Activated naive CD8-positive, alpha-beta T cell treated with anti-CD3 and anti-CD28 coated beads, Interleukin-2, amount 50 U/mL, for 24 hours (primary cell): ENCODE data around the gene ARHGAP29.
"Not testable (repeated sequence)": the region's sequence is repeated elsewhere in the genome, so short reads cannot be mapped to it uniquely, and the experiment has no call there.

ENCODE experiments used
- ATAC-seq: fragments of 150-1000 bp; cut with Tn5 transposase; one replicate; pipeline ENCODE4 v1.10.0; 2021
- DNase-seq: peaks from one replicate; pipeline ENCODE4 v3.0.0; 2021
- H3K27ac Mint-ChIP-seq: one replicate; pipeline ENCODE4 v1.8.0; 2021; ENCODE audit warnings: mild to moderate bottlenecking, mixed read lengths
- H3K27me3 Mint-ChIP-seq: one replicate; pipeline ENCODE4 v1.8.0; 2021; ENCODE audit warnings: mixed read lengths
- H3K36me3 Mint-ChIP-seq: one replicate; pipeline ENCODE4 v1.8.0; 2021; ENCODE audit warnings: low read depth, mixed read lengths
- H3K4me1 Mint-ChIP-seq: one replicate; pipeline ENCODE4 v1.8.0; 2021; ENCODE audit warnings: mixed read lengths
- H3K4me3 Mint-ChIP-seq: one replicate; pipeline ENCODE4 v1.8.0; 2021; ENCODE audit warnings: mild to moderate bottlenecking, moderate library complexity, mixed read lengths
- H3K9me3 Mint-ChIP-seq: one replicate; pipeline ENCODE4 v1.8.0; 2021; ENCODE audit warnings: mixed read lengths

ARHGAP29 gene

GRCh38 chr1:94149166-94149565, 88.2 kb downstream of the ARHGAP29 start:
- not testable (repeated sequence) for DNase-seq, ATAC-seq, H3K36me3 Mint-ChIP-seq, H3K27me3 Mint-ChIP-seq, H3K4me1 Mint-ChIP-seq, H3K9me3 Mint-ChIP-seq, H3K4me3 Mint-ChIP-seq, H3K27ac Mint-ChIP-seq

- Mint-ChIP-seq H3K9me3 (no peaks in the 10 kb centered on the region), H3K27ac (no peak overlapping the region)
Observed at GRCh38 chr1:94146273-94146672, 91.1 kb downstream of the ARHGAP29 start.

DNA sequence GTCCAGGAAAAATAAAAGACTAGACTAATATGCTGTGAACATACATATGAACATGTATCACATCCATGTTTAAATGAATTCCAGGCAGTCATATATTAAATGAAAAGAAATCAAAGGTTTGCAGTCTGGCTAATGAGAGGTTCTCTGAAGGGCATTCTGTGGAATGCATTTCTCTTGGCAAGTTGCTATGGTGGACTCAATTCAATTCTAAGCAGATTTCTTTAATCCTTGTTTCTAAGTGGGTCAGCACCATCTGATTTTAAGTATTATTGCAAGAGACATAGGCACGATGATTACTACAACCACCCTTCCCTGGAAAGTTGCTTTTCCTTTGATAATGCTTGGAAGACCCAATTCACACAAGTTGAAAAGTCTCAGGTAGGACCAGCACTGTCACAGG, 92.5 kb downstream of the ARHGAP29 start:
- Mint-ChIP-seq H3K4me3 (no peak overlapping the region), H3K4me1 (no peaks in the 10 kb centered on the region), H3K27me3 (no peaks in the 10 kb centered on the region), H3K9me3 (no peaks in the 10 kb centered on the region), H3K27ac (no peak overlapping the region), H3K36me3 (no peaks in the 10 kb centered on the region)
- DNase-seq (no peak), ATAC-seq (no peak)

More at GRCh38 chr1:94146273-94146672, 91.1 kb downstream of the ARHGAP29 start:
- no peaks in the 10 kb centered on the region for H3K27me3 Mint-ChIP-seq
- no peaks in the 10 kb centered on the region for H3K36me3 Mint-ChIP-seq
- H3K4me3 Mint-ChIP-seq: no peak overlapping the region
- no peak for DNase-seq
- H3K4me1 Mint-ChIP-seq: no peaks in the 10 kb centered on the region
- no peak for ATAC-seq

- ATAC-seq: no peak
- Mint-ChIP-seq H3K4me1 (no peaks in the 10 kb centered on the region), H3K27me3 (no peaks in the 10 kb centered on the region), H3K9me3 (no peaks in the 10 kb centered on the region), H3K4me3 (no peak overlapping the region), H3K36me3 (no peaks in the 10 kb centered on the region), H3K27ac (no peak overlapping the region)
- DNase-seq: no peak
Observed at GRCh38 chr1:94143809-94144176, 93.6 kb downstream of the ARHGAP29 start.

- Mint-ChIP-seq H3K4me1 (no peaks in the 10 kb centered on the region), H3K4me3 (no peak overlapping the region), H3K27ac (no peak overlapping the region), H3K9me3 (no peaks in the 10 kb centered on the region), H3K36me3 (no peaks in the 10 kb centered on the region), H3K27me3 (no peaks in the 10 kb centered on the region)
- ATAC-seq (no peak), DNase-seq (no peak)
Observed at GRCh38 chr1:94143173-94143808, 94.1 kb downstream of the ARHGAP29 start.

- Mint-ChIP-seq H3K4me1 (no peaks in the 10 kb centered on the region), H3K27ac (no peak overlapping the region), H3K36me3 (no peaks in the 10 kb centered on the region), H3K4me3 (no peak overlapping the region), H3K9me3 (no peaks in the 10 kb centered on the region), H3K27me3 (no peaks in the 10 kb centered on the region)
- DNase-seq (no peak), ATAC-seq (no peak)
Observed at GRCh38 chr1:94142583-94142982, 94.8 kb downstream of the ARHGAP29 start.

- no peak overlapping the region for H3K27ac Mint-ChIP-seq
- H3K4me3 Mint-ChIP-seq: no peak overlapping the region
- no peak for ATAC-seq
- no peaks in the 10 kb centered on the region for H3K36me3 Mint-ChIP-seq
- H3K4me1 Mint-ChIP-seq: no peaks in the 10 kb centered on the region
- H3K9me3 Mint-ChIP-seq: no peaks in the 10 kb centered on the region
- H3K27me3 Mint-ChIP-seq: no peaks in the 10 kb centered on the region
- DNase-seq: no peak
Observed at GRCh38 chr1:94142022-94142421, 95.4 kb downstream of the ARHGAP29 start.

GRCh38 chr1:94132111-94132510, 105.3 kb downstream of the ARHGAP29 start:
- H3K9me3 Mint-ChIP-seq: peaks cover 5% of the 10 kb centered on the region
- H3K4me1 Mint-ChIP-seq: no peaks in the 10 kb centered on the region
- no peaks in the 10 kb centered on the region for H3K36me3 Mint-ChIP-seq
- no peak for ATAC-seq
- H3K27ac Mint-ChIP-seq: no peak overlapping the region
- DNase-seq: no peak
- H3K4me3 Mint-ChIP-seq: no peak overlapping the region
- H3K27me3 Mint-ChIP-seq: no peaks in the 10 kb centered on the region

- no peak for ATAC-seq
- H3K36me3 Mint-ChIP-seq: no peaks in the 10 kb centered on the region
- no peak overlapping the region for H3K27ac Mint-ChIP-seq
- no peaks in the 10 kb centered on the region for H3K4me1 Mint-ChIP-seq
- H3K9me3 Mint-ChIP-seq: peaks cover 5% of the 10 kb centered on the region
- no peaks in the 10 kb centered on the region for H3K27me3 Mint-ChIP-seq
- H3K4me3 Mint-ChIP-seq: no peak overlapping the region
- no peak for DNase-seq
Observed at GRCh38 chr1:94130851-94131595, 106.4 kb downstream of the ARHGAP29 start.

- H3K27me3 Mint-ChIP-seq: peaks cover 6% of the 10 kb centered on the region
- no peak overlapping the region for H3K4me3 Mint-ChIP-seq
- no peaks in the 10 kb centered on the region for H3K4me1 Mint-ChIP-seq
- H3K36me3 Mint-ChIP-seq: no peaks in the 10 kb centered on the region
- no peaks in the 10 kb centered on the region for H3K9me3 Mint-ChIP-seq
- no peak overlapping the region for H3K27ac Mint-ChIP-seq
- DNase-seq: no peak
- no peak for ATAC-seq
Observed at GRCh38 chr1:94126651-94127050, 110.7 kb downstream of the ARHGAP29 start.

- Mint-ChIP-seq H3K9me3 (no peaks in the 10 kb centered on the region), H3K36me3 (no peaks in the 10 kb centered on the region), H3K27me3 (peaks cover 6% of the 10 kb centered on the region), H3K4me1 (no peaks in the 10 kb centered on the region), H3K4me3 (no peak overlapping the region), H3K27ac (no peak overlapping the region)
- DNase-seq (no peak), ATAC-seq (no peak)
Observed at GRCh38 chr1:94125551-94126514, 111.6 kb downstream of the ARHGAP29 start.

DNA sequence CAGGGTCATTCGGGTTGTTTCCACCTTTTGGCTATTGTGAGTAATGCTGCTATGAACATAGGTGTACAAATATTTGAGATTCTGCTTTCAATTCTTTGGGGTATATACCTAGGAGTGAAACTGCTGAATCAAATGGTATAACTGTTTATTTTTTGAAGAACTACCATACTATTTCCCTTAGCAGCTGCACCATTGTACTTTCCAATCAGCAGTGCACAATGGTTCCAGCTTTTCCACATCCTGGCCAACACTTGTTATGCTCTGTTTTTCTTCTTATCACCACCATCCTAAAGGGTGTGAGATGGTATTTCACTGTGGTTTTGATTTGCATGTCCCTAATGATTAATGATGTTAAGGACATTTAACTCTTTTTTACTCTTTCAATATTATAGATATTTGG, 112.8 kb downstream of the ARHGAP29 start:
- no peaks in the 10 kb centered on the region for H3K9me3 Mint-ChIP-seq
- H3K27ac Mint-ChIP-seq: no peak overlapping the region
- ATAC-seq (no peak), DNase-seq (no peak)
- no peaks in the 10 kb centered on the region for H3K36me3 Mint-ChIP-seq
- H3K4me1 Mint-ChIP-seq: no peaks in the 10 kb centered on the region
- H3K27me3 Mint-ChIP-seq: peaks cover 6% of the 10 kb centered on the region
- no peak overlapping the region for H3K4me3 Mint-ChIP-seq

DNA sequence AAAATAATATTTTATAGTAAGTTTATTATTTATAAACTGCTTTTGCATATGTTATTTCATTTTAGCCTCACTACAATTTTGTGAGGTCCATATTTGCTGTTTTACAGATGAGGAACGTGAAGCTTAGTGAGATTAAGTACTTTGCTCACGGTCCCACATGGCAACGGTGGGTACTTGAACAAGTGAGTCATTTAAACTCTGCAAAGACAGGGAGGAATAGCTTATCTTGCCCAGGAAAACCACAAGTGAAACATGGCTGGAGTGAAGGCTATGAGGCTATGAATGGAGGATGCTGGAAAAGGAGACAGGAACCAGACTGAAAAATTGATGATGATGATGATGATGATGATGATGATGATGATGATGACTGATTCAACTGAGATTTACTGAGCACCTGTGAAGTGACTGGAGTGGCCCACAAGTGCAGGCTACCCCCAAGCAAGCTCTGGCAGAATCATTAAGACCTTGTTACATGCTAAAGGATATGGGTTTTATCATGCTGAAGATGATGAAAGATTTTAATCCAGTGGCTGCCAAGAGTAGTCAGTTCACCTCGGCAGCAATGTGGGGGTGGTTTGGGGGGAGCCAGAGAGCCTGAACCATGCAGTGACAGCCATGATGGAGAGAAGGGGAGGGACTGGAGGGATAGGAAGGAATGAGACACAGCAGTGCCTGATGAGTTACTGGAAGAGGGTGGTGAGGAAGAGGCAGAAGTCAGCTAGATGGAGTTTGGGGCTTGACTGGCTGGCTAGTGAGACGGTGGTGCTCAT, 115.0 kb downstream of the ARHGAP29 start:
- no peak for DNase-seq
- H3K4me3 Mint-ChIP-seq: no peak overlapping the region
- no peak for ATAC-seq
- H3K27me3 Mint-ChIP-seq: peaks cover 8% of the 10 kb centered on the region
- H3K36me3 Mint-ChIP-seq: no peaks in the 10 kb centered on the region
- H3K9me3 Mint-ChIP-seq: no peaks in the 10 kb centered on the region
- H3K4me1 Mint-ChIP-seq: no peaks in the 10 kb centered on the region
- no peak overlapping the region for H3K27ac Mint-ChIP-seq
